GM23338 (cell line): ENCODE data around the gene AP2A2. TPM values are rescaled to one million over a fixed set of nuclear protein-coding genes. Genes with fewer than 3 reads are reported as not detected.

Experiments
- ATAC-seq: fragments of 200-7000 bp; cut with Tn5 transposase; 3 replicates; pipeline ENCODE4 v1.9.1; 2020
- DNase-seq: peaks from one replicate; pipeline ENCODE4 v3.0.0-alpha.2; 2015; ENCODE audit warnings: low spot score
- H2AFZ ChIP-seq: fragments of 200-600 bp; sonication (generic); 2 replicates; pipeline ENCODE4 v1.8.0; 2016; ENCODE audit warnings: antibody characterized with exemption, mild to moderate bottlenecking, moderate library complexity
- H3F3A ChIP-seq: fragments of 200-600 bp; sonication (generic); replicated peaks from 2 replicates; pipeline ENCODE4 v1.8.0; 2017; ENCODE audit warnings: antibody characterized with exemption, mixed run types, low read depth
- H3K27ac ChIP-seq: fragments of 200-600 bp; sonication (generic); 2 replicates; pipeline ENCODE4 v1.6.1; 2016; ENCODE audit warnings: low read depth
- H3K27me3 ChIP-seq: fragments of 200-600 bp; sonication (generic); 2 replicates; pipeline ENCODE4 v1.8.0; 2016; ENCODE audit warnings: mild to moderate bottlenecking, mixed run types, moderate library complexity; ENCODE audit not compliant: insufficient read depth
- H3K36me3 ChIP-seq: fragments of 200-600 bp; sonication (generic); 2 replicates; pipeline ENCODE4 v1.8.0; 2016; ENCODE audit warnings: mild to moderate bottlenecking; ENCODE audit not compliant: insufficient read depth
- H3K4me1 ChIP-seq: fragments of 200-600 bp; sonication (generic); 2 replicates; pipeline ENCODE4 v1.8.0; 2016; ENCODE audit warnings: mild to moderate bottlenecking, moderate library complexity; ENCODE audit not compliant: insufficient read depth
- H3K4me2 ChIP-seq: fragments of 200-600 bp; sonication (generic); 2 replicates; pipeline ENCODE4 v1.7.1; 2017; ENCODE audit warnings: mixed run types
- H3K4me3 ChIP-seq: fragments of 200-600 bp; sonication (generic); 2 replicates; pipeline ENCODE4 v1.6.1; 2016; ENCODE audit warnings: mixed run types
- H3K79me2 ChIP-seq: fragments of 200-600 bp; sonication (generic); replicated peaks from 2 replicates; pipeline ENCODE4 v1.8.0; 2017; ENCODE audit warnings: mild to moderate bottlenecking; ENCODE audit not compliant: insufficient read depth
- H3K9me2 ChIP-seq: fragments of 200-600 bp; sonication (generic); 2 replicates; pipeline ENCODE4 v1.8.0; 2017; ENCODE audit not compliant: insufficient read depth
- H4K20me1 ChIP-seq: fragments of 200-600 bp; sonication (generic); replicated peaks from 2 replicates; pipeline ENCODE4 v1.8.0; 2017; ENCODE audit warnings: mild to moderate bottlenecking; ENCODE audit not compliant: insufficient read depth
- H3K27ac Mint-ChIP-seq: 2 replicates; pipeline ENCODE4 v1.8.0; 2020; ENCODE audit warnings: inconsistent platforms, mild to moderate bottlenecking, moderate library complexity, mixed read lengths
- H3K27me3 Mint-ChIP-seq: 3 replicates; pipeline ENCODE4 v1.8.0; 2022; ENCODE audit warnings: low read depth, mild to moderate bottlenecking, moderate library complexity, mixed read lengths, inconsistent platforms; ENCODE audit not compliant: insufficient read depth, poor library complexity
- H3K36me3 Mint-ChIP-seq: 3 replicates; pipeline ENCODE4 v1.8.0; 2021; ENCODE audit warnings: low read depth, mild to moderate bottlenecking, inconsistent platforms, moderate library complexity, mixed read lengths
- H3K4me1 Mint-ChIP-seq: 3 replicates; pipeline ENCODE4 v1.8.0; 2020; ENCODE audit warnings: mild to moderate bottlenecking, inconsistent platforms, mixed read lengths
- H3K4me3 Mint-ChIP-seq: 3 replicates; pipeline ENCODE4 v1.8.0; 2021; ENCODE audit warnings: moderate library complexity, mild to moderate bottlenecking, inconsistent platforms, mixed read lengths
- H3K9me3 Mint-ChIP-seq: 3 replicates; pipeline ENCODE4 v1.8.0; 2020; ENCODE audit warnings: moderate library complexity, mild to moderate bottlenecking, inconsistent platforms, mixed read lengths
- CREB1 ChIP-seq: fragments of 250-450 bp; sonication (Bioruptor Pico); IDR thresholded peaks from 2 replicates; pipeline ENCODE4 v1.5.0; 2020; ENCODE audit warnings: low read depth, mild to moderate bottlenecking, moderate library complexity
- CTCF ChIP-seq, 2 experiments: fragments of 200-600 bp in 1 of 2; sonication (generic) in 1 of 2; conservative IDR thresholded peaks; 2 replicates each; pipeline versions ENCODE4 v1.5.1 to v1.6.1; 2016 to 2017; ENCODE audit warnings: antibody characterized with exemption in 2 of 2, low read depth in 2 of 2, mild to moderate bottlenecking in 2 of 2, moderate library complexity in 1 of 2
- EZH2 ChIP-seq: fragments of 200-600 bp; sonication (generic); IDR thresholded peaks from one replicate; pipeline ENCODE4 v1.8.0; 2017; ENCODE audit warnings: antibody characterized with exemption, mild to moderate bottlenecking, low read depth; ENCODE audit not compliant: unreplicated experiment
- EZH2phosphoT487 ChIP-seq: fragments of 200-600 bp; sonication (generic); IDR thresholded peaks from one replicate; pipeline ENCODE4 v1.8.1; 2018; ENCODE audit warnings: antibody characterized with exemption; ENCODE audit not compliant: unreplicated experiment
- JUNB ChIP-seq: IDR thresholded peaks from one replicate; pipeline ENCODE4 v1.6.1; 2016; ENCODE audit warnings: antibody characterized with exemption; ENCODE audit not compliant: unreplicated experiment
- NANOG ChIP-seq: IDR thresholded peaks from 2 replicates; pipeline ENCODE4 v1.6.1; 2016; ENCODE audit warnings: antibody characterized with exemption, borderline replicate concordance
- STAT1 ChIP-seq: IDR thresholded peaks from one replicate; pipeline ENCODE4 v1.6.1; 2016; ENCODE audit warnings: antibody characterized with exemption; ENCODE audit not compliant: unreplicated experiment
- ZNF114 ChIP-seq: fragments of 250-450 bp; sonication (Bioruptor Pico); IDR thresholded peaks from 2 replicates; pipeline ENCODE4 v1.5.0; 2020; ENCODE audit warnings: mild to moderate bottlenecking, moderate library complexity
- ZNF331 ChIP-seq: fragments of 250-450 bp; sonication (Bioruptor Pico); IDR thresholded peaks from 2 replicates; pipeline ENCODE4 v1.5.0; 2020; ENCODE audit warnings: low read depth, mild to moderate bottlenecking, moderate library complexity
- ZNF462 ChIP-seq: fragments of 250-450 bp; sonication (Bioruptor Pico); IDR thresholded peaks from 2 replicates; pipeline ENCODE4 v1.5.0; 2020; ENCODE audit warnings: mild to moderate bottlenecking, moderate library complexity
- polyA plus RNA-seq: library from polyadenylated mRNA; unstranded; fragments of >200 nt; fragmentation: Nextera tagmentation; extraction: Ambion mirVana; gene quantifications from 2 replicates; pipeline ENCODE4 v1.2.1, GENCODE V29; 2016
- total RNA-seq: library from RNA; depleted of rRNA; stranded (reverse); fragments of >200 nt; shearing (Covaris generic); gene quantifications from 2 replicates; pipeline ENCODE4 v1.2.3, GENCODE V29; 2014

AP2A2 gene
- total and polyA plus RNA-seq, 2 experiments from 2014 or later, result 23.7 to 47.5 TPM

DNA sequence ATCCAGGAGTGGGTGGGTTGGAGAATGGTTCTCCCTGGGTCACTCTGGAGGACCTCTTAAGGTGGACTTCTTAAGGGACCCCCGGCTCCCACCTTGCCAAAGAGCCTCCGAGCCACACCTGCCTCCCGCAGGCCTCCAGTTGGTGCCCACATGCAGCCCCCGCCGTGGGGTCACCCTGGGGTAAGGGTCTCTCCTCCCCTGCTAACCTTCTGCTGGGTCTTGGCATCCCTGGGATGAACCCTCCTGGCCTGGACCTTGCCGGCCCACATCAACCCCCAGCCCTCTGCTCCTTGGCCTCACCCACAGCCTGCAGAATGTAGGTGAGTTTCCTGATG, 123.4 kb downstream of the AP2A2 start (continued):
- TF ChIP-seq ZNF462 (no peak), ZNF114 (no peak), EZH2phosphoT487 (no peak), CTCF (conservative IDR thresholded peaks at IDR 0.05; ENCODE audit: low read depth in 2 of 2) (no peak)

DNA sequence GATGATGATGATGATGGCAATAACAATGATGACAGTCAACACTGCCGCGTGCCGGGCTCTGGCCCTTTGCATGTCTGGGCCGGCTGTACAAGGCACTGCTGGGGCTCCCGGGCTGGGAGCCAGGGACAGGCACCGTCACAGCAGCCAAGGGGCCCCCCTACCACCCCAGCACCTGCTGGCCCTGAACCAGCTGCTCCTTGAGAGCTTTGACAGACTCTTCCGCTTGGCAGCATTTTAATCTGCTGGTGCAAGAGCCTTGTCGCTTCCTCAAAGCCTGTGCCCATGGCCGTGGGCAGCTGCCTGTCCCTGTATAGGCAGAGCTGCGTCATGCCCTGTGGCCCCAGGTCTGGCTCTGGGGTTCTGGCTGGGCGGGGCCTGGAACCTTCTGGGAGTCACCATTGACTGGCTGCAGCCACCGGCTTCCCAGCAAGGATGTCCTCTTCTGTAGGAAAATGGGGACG, 123.8 kb downstream of the AP2A2 start:
- no peaks in the 10 kb centered on the region for H3K27me3 ChIP-seq
- H3K9me3 Mint-ChIP-seq, result no peaks in the 10 kb centered on the region; the same call in 2 of the 3 replicates
- no peak overlapping the region for H3K27ac Mint-ChIP-seq
- H2AFZ ChIP-seq, result no peak overlapping the region
- TF ChIP-seq ZNF114 (no peak), EZH2 (no peak), NANOG (no peak), EZH2phosphoT487 (no peak), CREB1 (CRISPR knock-in tag) (no peak), JUNB (no peak), ZNF331 (CRISPR knock-in tag) (no peak), STAT1 (no peak)
- H3K4me1 ChIP-seq, result no peaks in the 10 kb centered on the region
- H3K4me1 Mint-ChIP-seq, result no peaks in the 10 kb centered on the region; the same call in 2 of the 3 replicates
- H4K20me1 ChIP-seq, result no peaks in the 10 kb centered on the region
- H3K36me3 Mint-ChIP-seq, result no peaks in the 10 kb centered on the region
- no peak overlapping the region for H3K4me2 ChIP-seq
- no peak overlapping the region for H3K4me3 ChIP-seq
- no peak overlapping the region for H3K4me3 Mint-ChIP-seq
- ATAC-seq (no peak), DNase-seq (no peak)
- H3K79me2 ChIP-seq, result no peaks in the 10 kb centered on the region
- H3K27me3 Mint-ChIP-seq, result peaks cover 9% of the 10 kb centered on the region
- no peaks in the 10 kb centered on the region for H3F3A ChIP-seq
- H3K36me3 ChIP-seq, result no peaks in the 10 kb centered on the region
- no peak overlapping the region for H3K27ac ChIP-seq
- H3K9me2 ChIP-seq, result no peaks in the 10 kb centered on the region
